DMS 273 (cell line): ENCODE results near the gene U2SURP.

Experiments used
- DNase-seq: peaks from one replicate; lab custom pipeline; 2025; ENCODE audit not compliant: unreplicated experiment; lab: John Stamatoyannopoulos, UW

Gene U2SURP

DNA sequence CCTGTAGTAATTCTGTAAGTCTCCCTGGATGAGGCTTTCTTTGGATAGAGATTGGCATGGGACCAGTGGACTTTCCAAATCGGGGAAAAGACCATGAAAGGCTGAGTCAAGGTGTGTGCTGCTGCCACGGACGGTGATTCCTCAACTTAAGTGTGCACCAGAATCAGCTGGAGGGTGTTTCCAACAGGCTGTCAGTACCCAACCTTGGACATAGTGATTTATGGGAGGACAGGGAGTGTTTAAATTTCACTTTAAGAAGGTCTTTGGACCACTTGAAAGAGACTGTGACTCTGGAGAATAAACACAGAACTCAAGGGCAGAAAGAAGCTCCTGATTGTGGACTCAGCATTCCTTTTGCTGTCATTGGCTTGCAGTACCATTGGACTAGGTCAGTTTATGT is 97.8 kb downstream of the U2SURP start:
- no peak for DNase-seq

DNA sequence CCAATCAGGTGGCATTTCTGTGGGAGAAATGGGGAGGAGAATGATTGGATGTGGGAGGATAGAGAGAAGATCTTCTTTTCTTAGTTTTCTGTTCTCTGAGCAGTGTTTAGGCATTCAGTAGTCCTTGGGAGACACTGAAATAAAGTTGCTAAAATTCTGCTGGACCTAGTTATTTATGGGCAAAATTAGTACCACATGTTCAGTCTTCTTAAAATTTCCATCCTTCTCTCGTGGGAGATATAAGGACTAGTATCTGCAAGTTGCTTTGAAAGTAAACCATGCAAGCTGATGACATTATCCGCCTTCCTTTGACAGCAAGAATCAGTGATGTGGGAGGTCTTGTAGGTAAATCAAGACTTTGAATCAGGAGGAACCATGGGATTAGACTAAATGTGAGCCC is 98.3 kb downstream of the U2SURP start:
- DNase-seq = no peak

GRCh38 chr3:143100451-143100850 is 99.1 kb downstream of the U2SURP start:
- peak; percentile 11 for DNase-seq

DNA sequence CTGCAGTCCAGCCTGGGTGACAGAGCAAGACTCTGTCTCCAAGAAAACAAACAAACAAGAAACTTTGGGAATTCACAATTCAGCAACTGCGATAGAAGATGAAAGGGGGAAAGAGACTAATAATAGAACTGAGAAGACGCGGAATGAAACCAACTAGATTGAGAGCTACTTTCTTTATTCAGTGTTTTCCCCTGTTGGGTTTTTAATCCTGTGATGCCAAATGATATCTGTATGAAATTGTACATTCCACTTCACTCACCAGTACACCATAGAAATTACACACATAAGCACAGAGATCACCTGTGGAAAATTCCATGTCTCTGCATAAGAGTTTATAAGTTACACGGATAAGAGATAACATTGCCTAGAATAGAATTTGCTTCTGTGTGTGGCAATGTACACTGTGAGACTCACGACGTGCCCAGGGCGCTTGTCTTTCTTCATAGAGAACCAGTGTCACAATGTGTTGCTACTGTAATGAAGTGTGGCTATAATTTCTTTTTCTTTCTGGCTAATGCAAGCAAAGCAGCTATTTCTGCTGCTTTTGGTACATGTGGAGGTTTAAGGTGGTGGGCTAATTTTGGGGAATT is 100.5 kb downstream of the U2SURP start:
- no peak for DNase-seq

- no peak for DNase-seq
Observed at GRCh38 chr3:143103652-143104051, 102.3 kb downstream of the U2SURP start.

DNA sequence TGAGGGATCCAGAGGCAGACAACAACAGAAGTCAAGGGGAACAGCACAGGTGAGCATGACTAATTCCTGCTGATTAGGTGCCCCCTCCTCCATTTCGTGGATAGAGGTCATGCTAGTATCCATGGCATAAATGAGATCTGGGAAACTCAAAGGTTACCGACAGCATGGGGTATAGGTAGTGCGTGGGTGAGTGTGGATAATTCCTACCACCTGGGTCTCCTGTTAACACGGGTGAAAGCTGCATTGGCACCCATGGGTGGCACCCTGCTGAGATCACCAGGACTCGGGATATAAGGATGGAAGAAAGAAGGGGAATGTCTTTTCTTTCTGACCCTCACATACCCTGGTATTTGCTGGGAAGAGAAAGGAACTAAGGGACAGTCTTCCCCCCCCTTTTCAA is 103.8 kb downstream of the U2SURP start:
- DNase-seq = peak; percentile 20

- no peak for DNase-seq
Observed at GRCh38 chr3:143109861-143110260, 108.5 kb downstream of the U2SURP start.
